ENCODE measurements around the gene BIN1.

BIN1 gene

GRCh38 chr2:127149384-127149783 lies 42.4 kb upstream of the BIN1 start:
- no peak for DNase-seq (ENCODE audit: extremely low spot score)
- ChIA-PET CTCF (interaction anchor here (1.7 kb wide), 1 partner anchor 12 kb away, joined by 4 read pairs; no protein-coding TSS in a partner anchor), POLR2A (no interaction called here)
- no peak for TF ChIP-seq CTCF (IDR thresholded peaks at IDR 0.05; ENCODE audit: control extremely low read depth, extremely low read depth, low read depth, missing control alignments)

- POLR2A ChIA-PET, result no interaction called here
- CTCF ChIA-PET, result interaction anchor here (1.0 to 2.3 kb wide), 3 partner anchors 11 to 50 kb away, joined by 3 to 5 read pairs (median 5); no protein-coding TSS in a partner anchor
- no peak for DNase-seq (ENCODE audit: extremely low spot score)
- TF ChIP-seq CTCF (IDR thresholded peaks at IDR 0.05; ENCODE audit: control extremely low read depth, extremely low read depth, low read depth, missing control alignments), result no peak
Observed at GRCh38 chr2:127146820-127147502, 40.0 kb upstream of the BIN1 start.

GRCh38 chr2:127146071-127146725 lies 39.2 kb upstream of the BIN1 start:
- ChIA-PET POLR2A (no interaction called here), CTCF (interaction anchor here (2.3 kb wide), 1 partner anchor 51 kb away, joined by 5 read pairs; no protein-coding TSS in a partner anchor)
- no peak for DNase-seq (ENCODE audit: extremely low spot score)
- TF ChIP-seq CTCF (IDR thresholded peaks at IDR 0.05; ENCODE audit: control extremely low read depth, extremely low read depth, low read depth, missing control alignments), result no peak

GRCh38 chr2:127145280-127145895 lies 38.4 kb upstream of the BIN1 start:
- POLR2A ChIA-PET, result no interaction called here
- CTCF ChIA-PET, result interaction anchor here (2.3 kb wide), 1 partner anchor 52 kb away, joined by 5 read pairs; no protein-coding TSS in a partner anchor
- no peak for TF ChIP-seq CTCF (IDR thresholded peaks at IDR 0.05; ENCODE audit: control extremely low read depth, extremely low read depth, low read depth, missing control alignments)
- DNase-seq (ENCODE audit: extremely low spot score), result no peak

- ChIA-PET POLR2A (no interaction called here), CTCF (interaction anchor here (2.3 kb wide), 1 partner anchor 53 kb away, joined by 5 read pairs; no protein-coding TSS in a partner anchor)
- DNase-seq (ENCODE audit: extremely low spot score), result no peak
- TF ChIP-seq CTCF (IDR thresholded peaks at IDR 0.05; ENCODE audit: control extremely low read depth, extremely low read depth, low read depth, missing control alignments), result no peak
Observed at GRCh38 chr2:127143841-127144782, 37.2 kb upstream of the BIN1 start.
